Islet precursor cell (in vitro differentiated cells): ENCODE data around the gene PLCB3.

ENCODE experiments used
- DNase-seq: peaks from one replicate; pipeline ENCODE4 v3.0.0-alpha.2; 2018

PLCB3 gene

DNA sequence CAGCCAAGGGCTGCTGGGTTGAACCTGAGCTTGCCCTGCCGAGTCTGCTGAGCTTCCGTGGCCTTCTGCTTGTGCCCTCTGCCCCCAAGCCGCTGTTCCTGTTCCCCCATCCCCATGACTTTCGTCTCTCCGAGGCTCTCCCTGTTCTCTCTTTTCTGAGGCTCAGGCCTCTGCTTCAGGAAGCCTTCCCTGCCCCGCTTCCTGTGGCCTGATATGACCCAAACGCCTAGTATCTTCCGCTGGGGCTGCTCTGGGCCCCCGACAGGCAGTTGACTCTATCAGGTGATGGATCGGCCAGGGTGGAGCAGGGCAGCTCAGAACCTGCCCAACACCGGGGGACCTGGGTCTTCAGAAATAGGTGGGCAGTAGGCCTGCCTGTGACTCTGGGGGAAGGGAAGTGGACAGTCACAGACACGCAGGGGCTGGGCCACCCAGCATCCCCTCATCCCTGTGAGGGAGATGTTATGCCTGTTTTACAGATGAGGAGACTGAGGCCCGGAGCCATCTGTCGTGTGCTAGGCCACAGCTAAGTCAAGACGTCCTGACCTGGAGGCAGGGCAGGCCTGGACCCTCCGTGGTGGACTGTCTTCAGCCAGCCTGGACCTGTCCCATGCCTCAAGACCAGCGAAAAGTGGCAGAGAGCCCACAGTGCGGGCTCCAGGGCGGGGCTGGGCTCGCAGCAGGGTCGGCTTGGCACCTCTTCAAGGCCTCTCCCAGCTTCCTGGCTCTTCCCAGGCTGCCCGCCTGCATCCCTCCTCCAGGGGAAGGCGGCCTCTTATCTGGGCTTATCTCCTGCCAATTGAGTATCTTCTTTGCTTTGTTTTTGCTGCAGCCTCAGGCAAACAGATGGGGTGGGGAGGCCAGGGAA is 16.9 kb downstream of the PLCB3 start:
- DNase-seq: peak; percentile 85

DNA sequence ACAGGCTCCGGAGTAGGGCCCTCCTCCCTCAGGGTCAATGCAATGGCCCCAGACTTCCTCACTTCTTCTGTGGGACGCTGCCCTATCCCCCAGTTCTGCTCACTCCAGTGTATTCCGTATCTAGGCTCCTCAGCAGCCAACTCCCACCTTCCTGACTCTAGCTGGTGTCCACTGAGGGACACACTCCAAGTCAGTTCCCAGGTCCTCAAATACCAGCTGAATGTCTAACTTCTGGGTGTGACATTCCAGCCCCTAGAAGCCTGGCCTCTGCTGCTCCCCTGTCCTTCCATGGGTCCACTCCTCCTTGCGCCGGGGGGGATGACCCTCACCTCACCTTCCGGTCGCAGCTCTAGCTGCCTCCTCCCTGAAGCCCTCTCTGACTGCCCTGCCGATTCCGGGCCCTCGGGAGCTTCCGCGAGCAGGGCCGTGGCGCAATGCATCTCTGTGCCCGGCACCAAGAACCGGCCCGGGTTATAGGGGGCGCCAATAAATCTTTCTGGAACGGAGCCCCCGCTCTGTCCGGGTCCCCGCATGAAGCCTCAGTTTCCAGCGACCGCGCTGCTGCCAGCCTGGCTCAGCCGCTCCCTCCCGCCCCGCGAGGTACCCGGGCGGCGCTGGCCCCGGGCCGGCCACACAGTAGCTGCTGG is 17.7 kb downstream of the PLCB3 start:
- peak; percentile 86 for DNase-seq

DNA sequence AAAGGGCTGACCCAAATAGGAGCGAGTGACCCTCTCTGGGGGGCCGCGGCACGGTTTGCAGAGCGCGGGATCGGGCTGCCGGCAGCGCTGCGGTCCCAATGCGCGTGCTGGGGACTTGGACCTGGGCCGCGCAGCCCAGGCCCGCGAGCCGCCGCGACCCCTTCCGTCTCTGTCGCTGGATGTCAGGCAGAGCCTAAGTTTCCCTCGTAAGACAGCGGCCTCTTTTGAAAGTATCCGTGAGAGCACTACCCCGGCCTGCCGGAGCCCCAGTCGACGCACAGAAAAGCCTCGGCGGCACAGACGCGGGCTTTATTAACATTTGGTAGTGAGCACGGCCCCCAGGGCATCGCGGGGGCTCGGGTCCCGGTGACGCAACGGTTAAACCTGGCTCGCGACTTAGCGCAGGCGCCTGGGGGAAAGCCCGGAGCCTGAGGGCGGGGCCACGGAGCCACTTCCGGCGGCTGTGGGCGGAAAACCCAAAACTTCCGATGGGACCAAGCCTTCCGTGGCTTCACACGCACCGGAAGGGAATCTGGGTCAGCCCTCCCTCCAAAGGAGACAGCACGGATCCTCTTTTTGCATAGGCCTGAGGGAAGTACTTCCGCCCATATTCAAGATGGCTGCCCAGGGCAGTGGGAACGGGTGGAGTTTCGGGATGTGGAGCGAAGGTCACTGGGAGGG is 18.4 kb downstream of the PLCB3 start:
- DNase-seq: peak; percentile 100

DNA sequence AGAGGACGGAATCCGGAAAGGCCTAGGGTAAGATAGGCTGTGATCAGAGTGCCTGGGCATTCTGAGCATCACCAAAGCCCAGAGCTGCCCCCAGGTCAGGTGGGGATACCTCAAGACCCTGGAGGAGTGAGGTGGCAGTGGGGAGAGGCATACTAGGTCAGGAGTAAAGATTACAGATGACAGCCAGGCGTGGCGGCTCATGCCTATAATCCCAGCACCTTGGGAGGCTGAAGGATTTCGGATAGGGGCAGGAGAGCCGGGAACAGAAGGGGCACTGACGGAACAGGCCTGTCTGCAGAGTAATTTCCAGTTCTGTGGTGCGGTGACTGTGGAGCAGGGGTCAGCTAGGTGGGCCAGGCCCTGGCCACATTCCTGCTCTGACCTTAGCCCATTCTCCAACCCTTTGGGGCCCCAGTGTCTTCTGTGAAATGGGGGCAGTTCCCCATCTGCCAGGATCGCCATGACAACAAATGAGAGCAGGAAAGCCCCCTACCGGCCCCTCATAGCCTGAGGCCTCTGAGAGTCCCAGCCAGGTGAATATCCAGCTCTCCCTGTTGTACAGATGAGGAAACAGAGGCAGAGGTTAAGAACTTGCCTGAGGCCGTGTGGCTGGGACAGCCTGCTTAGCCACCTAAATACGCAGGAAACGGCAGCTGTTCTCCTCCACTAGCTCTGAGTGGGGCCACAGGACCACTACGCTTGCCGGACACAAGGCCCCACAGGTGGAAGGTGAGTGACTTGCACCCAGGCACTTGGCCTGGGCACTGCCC is 23.9 kb downstream of the PLCB3 start:
- DNase-seq: no peak

DNA sequence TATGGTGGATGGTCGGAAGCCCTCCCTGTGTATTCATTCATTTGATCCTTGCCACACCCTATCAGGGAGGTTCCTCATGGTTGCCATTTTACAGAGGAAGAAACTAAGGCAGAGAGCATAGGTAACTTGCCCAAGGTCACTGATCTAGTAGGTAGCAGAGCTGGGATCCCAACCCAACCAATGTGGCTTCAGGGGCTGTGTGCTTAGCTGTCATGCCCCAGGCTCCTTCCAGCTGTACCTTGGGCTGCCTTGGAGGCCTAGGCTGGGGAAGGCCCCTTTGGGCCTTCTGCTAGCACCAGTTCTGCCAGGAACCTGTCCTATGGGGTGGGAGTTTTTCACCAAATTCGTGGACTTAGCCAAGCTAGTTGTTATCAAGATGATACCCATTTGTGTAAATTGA is 24.5 kb downstream of the PLCB3 start:
- no peak for DNase-seq

DNA sequence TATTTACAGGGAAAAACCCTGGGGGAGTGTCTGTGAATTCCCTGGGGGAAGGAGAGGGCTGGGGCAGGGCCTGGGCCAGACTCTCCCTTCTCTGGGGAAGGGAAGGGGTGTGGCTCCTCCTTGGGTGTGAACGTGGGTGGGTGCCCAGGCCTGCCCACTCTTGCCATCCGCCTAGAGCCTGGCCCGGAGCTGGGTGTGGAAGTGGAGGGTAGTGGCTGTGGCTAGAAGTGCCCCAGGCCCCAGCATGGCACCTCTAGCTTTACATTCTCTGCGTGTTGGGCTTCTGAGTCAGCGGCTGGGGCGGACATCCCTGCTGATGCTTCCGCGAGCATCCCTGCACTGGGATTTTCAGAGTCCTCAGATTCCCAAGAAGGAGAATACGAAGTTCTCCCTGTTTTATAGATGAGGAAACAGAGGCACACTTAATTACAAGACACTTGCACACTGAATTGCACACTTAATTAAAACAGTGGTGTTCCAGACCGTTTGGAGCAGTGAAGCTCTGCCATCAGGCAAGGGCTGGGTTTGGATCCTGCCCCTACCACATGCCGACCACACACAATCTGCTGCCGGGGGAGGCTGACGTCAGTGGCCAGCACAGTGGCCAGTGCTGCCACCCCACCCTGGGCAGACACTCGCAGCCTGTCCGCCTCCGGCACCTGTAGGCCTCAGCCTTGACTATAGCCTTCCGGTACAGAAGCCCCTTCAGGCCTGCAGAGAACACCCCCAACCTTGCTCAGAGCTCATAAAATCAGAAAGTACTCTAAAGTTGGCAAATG is 25.5 kb downstream of the PLCB3 start:
- no peak for DNase-seq

DNA sequence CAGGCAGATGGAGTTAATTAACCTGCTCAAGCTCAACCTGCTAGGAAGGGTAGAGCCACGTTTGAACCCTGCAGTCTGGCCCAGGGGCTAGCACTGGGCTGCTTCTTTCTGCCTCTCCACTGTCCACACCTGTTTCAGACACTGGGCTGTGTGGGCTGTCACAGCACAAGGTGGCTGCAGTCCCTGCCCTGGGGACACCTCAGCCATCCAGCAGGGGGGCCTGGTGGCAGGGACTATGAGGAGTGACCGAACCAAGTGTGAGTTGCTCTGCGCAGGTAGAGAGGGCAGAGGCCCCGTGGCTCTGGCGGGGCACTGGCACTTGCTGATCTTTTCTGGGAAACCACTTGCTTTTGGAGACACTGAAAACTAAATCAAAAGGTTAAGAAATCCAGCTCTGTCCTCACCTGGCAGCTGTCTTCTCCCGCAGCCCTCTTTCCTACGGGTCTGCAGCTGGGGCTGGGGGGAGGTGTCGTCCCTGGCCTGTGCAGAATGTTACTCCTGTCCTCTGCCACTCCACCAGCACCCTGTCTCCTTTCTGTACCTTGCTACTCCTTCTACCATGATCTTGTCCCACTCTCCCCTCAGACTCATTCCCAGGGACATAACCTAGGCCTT is 27.4 kb downstream of the PLCB3 start:
- no peak for DNase-seq

DNA sequence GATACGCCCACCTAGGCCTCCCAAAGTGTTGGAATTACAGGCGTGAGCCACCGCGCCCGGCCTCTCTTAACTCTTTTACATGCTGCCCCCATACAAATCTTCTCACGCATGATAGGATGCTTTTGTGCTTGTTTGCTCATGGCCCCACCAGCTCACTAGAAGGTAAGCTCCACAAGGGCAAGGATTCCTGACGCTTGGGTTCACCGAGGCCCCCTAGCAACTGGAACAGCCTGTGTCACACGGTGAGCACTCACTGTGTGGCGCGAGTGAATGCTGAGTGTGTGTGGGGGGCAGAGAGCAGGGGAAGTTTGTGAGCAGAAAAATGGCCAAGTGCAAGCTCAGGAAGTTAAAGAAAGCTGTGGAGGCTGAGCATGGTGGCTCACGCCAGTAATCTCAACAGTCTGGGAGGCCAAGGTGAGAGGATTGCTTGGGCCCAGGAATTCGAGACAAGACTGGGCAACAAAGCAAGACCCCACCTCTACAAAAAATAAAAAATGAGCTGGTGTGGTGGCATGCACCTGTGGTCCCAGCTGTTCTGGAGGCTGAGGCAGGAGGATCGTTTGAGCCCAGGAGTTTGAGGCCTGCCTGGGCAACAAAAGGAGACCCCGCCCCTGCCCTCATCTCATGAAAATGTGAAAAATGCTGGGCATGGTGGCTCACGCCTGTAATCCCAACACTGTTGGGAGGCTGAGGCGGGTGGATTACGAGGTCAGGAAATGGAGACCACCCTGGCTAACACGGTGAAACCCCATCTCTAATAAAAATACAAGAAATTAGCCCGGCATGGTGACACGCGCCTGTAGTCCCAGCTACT is 30.8 kb downstream of the PLCB3 start:
- no peak for DNase-seq

DNA sequence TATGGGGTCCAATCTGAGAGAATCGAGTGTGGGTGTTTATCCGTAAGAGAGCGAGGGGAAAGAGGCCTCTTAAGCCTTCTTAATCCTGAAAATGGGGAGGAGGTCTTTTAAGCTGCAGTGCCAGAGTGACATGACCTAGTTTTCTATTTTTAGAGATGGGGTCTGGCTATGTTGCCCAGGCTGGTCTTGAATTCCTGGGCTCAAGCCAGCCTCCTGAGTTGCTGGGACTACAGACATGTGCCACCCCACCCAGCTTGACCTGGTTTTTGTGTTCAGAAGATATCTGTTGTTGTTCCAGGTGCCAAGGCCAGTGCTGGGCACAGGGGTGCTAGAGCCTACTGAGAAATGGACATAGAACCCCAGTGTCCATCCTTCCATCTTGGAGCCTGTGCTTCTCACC is 31.8 kb downstream of the PLCB3 start:
- no peak for DNase-seq

DNA sequence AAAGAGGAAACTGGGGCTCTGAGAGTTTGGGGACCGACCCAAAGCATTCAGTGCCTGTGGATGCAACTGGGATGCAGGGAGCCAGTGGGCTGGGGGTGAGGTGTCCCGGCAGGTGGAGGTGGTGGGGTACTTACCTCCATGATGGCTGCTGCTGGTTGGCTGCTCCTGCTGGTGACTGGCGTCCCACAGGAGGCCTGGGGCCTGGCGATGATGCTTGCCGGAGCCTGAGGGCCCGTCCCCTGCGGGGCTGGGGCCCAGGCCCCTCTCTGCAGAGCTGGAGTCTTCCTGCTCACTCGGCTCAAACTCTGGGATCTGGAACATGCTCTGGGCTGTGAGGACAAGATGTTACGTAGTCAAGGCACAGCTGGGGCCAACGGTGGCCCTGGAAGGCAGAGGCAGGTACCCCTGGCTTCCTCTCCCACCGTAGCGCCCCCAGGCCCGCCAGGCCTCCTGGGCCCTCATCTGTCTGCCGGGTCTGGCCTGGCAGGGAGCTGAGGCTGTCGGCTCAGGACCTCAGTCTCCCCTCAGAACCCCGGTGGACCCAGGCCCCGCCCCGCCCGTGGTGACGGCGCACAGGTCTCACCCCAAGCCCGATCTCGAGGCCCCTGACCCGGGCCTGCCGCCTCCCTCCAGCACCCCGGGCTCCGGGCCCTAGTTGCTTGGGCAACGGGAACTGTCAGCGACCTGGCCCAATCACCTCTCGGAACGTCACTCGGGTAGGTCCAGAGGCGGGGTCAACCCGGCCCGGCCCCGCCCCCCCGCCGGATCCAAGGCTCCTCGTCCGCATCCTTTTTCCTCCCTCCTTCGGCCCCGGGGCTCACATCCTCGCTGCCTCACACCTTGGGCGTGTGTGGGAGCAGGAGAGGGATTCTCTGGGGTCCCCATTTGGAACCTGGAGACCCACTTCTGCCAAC is 33.0 kb downstream of the PLCB3 start, which contains the start of gene BAD:
BAD (minus strand) TSS at position 618 of the 914 bp plus-strand sequence; CDS start at position 321, 297 bp downstream.
- peak; percentile 97 for DNase-seq

DNA sequence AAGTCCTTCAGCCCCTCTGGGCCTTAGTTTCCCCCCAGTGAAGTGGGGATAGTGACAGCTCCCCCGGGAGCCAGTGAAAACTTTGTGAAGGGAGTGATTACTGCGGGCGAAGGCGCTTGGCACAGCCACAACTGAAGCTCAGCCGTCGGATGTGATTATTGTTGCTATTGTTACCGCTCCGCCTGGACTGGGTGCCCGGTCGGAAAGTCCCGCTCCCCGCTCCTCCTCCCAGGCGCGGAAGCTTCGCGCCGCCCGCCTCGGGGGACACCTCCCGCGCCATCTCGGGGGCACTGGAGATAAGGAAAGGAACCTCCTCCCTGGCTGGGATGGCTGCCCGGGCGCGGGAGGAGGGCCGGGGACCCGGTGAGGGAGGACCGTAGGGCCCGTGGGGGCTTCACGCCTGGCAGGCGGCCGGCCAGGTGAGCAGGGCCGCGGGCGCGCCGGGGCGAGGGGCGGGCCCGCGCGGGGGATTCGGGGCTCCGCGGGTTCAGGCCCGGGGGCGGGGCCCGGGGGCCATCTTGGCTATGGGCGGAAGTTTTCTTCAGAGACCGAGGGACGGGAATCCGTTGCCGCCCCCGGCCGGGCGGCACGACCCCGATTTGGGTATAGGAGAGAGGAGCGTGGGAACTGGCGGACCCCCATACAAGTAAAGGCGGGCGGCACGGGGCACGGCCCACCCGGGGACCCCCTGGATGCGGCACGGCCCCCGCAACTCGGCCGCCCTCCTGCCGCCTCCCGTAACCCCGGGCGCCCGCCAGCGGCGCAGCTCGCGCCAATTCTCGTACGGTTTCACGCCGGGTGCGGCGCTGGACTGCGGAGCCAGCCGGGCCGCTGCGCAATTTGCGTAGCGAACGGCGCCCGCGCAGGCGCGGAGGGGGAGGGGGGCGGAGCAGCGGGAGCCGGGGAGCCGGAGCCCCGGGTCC is 33.9 kb downstream of the PLCB3 start, which contains the start of gene GPR137:
GPR137 (plus strand) TSS at position 887 of the 923 bp plus-strand sequence. CDS start 677 bp downstream, outside the sequence.
- peak; percentile 83 for DNase-seq

DNA sequence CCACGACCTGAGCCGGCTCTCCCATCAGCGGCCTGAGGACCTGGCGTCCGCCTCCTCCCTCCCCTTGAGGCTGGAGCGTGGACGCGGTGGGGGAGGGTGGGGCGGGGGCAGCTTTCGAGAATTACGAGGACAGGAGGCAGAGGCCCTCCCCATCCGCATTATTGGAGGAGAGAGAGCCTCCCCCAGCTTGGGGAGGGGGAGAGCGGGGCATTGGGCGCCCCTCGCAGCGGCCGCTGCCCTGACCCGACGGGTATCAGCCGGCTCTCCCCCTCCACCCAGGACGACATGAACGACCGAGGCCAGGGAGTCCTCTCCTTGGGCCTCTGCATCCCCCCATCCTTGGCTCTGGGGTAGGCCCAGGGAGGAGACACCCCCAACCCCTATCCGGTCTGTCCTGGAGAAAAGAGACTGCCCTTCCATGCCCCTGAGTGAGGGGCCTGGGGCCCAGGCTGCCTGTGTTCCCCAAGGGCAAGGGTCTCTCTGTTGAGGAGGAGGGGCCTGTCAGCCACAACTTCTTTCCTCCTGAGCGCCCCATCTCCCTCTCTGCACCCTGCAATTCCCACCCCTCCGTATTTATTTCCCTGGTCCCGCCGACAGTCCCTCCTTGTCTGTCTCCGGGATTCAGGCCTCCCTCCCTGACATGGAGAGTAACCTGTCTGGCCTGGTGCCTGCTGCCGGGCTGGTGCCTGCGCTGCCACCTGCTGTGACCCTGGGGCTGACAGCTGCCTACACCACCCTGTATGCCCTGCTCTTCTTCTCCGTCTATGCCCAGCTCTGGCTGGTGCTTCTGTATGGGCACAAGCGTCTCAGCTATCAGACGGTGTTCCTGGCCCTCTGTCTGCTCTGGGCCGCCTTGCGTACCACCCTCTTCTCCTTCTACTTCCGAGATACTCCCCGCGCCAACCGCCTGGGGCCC is 34.8 kb downstream of the PLCB3 start:
- peak; percentile 63 for DNase-seq

DNA sequence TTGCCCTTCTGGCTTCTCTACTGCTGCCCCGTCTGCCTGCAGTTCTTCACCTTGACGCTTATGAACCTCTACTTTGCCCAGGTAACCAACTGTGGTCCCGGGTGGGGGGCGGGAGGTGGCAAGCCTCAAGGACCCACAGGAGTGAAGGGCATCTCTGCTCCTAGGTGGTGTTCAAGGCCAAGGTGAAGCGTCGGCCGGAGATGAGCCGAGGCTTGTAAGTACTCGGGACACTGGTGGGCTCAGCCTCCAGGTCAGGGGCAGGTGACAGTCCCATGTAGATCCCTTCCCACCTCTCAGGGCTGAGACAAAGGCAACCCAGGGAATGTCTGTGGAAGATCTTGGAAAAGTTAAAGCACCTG is 35.5 kb downstream of the PLCB3 start:
- DNase-seq: no peak

DNA sequence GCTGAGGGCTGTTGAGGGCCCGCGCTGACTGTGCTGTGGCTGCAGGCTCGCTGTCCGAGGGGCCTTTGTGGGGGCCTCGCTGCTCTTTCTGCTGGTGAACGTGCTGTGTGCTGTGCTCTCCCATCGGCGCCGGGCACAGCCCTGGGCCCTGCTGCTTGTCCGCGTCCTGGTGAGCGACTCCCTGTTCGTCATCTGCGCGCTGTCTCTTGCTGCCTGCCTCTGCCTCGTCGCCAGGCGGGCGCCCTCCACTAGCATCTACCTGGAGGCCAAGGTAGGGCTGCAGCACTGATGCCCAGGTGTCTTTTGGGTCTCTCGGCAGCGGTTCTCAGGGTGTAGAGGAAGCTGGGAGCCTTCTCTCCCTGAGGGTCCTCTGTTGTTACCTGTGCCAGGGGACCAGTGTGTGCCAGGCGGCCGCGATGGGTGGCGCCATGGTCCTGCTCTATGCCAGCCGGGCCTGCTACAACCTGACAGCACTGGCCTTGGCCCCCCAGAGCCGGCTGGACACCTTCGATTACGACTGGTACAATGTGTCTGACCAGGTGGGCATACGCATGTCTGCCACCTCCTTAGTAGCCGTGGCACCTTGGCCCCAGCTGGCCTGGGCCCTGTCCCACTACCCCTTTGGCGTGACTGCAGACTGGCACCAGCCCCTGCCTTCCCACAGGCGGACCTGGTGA is 36.5 kb downstream of the PLCB3 start:
- DNase-seq: no peak

DNA sequence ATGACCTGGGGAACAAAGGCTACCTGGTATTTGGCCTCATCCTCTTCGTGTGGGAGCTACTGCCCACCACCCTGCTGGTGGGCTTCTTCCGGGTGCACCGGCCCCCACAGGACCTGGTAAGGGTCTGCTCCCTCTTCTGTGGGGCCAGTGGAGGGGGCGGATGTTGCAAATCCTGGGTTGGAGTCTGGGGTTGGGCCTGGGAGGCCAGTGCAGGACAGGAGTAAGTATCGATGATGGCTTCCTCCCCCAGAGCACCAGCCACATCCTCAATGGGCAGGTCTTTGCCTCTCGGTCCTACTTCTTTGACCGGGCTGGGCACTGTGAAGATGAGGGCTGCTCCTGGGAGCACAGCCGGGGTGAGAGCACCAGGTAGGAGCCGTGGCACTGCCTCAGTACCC is 37.0 kb downstream of the PLCB3 start:
- no peak for DNase-seq

DNA sequence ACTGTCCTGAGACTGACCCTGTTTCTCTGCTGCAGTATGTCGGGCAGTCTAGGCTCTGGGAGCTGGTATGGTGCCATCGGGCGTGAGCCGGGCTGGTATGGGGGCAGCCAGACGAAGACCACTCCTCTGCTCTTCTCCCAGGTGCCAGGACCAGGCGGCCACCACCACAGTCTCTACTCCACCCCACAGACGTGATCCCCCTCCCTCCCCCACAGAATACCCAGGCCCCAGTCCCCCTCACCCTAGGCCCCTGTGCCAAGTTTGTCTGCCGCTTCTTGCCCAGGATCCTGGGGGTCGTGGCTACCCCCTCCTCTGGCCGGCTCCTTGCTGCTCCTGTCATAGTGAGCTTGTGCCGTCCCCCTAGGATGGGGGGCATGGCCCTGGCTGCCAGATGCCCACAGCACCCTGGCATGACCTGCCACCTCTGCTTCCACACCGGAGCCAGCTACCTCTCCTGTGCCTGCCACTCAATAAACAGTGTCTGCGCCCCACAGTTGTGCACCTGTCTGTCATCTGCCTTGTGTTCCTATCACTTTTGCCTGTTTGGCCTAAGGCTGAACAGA is 37.8 kb downstream of the PLCB3 start:
- no peak for DNase-seq
